Peyer's patch (tissue), 4 donors: ENCODE measurements around the gene BBS4.

Experiments
- POLR2A ChIP-seq, 2 donors: fragments of 450-650 bp; IDR thresholded peaks; one replicate each; pipeline ENCODE4 v1.5.1; 2017; ENCODE audit warnings: antibody characterized with exemption in 2 of 2, mild to moderate bottlenecking in 2 of 2, moderate library complexity in 2 of 2
- TF ChIP-seq, protein P1 (sequence below), 6 experiments: fragments of 450-650 bp in 4 of 6; fragments of 200-600 bp in 2 of 6; sonication (generic) in 1 of 6; IDR thresholded peaks; one replicate each; pipeline ENCODE4 v1.5.1; 2017 to 2019; ENCODE audit warnings: antibody characterized with exemption in 6 of 6, mild to moderate bottlenecking in 3 of 6, moderate library complexity in 1 of 6

GRCh38 chr15:72770673-72771328, 84.8 kb downstream of the BBS4 start:
- TF ChIP-seq, protein P1, sequence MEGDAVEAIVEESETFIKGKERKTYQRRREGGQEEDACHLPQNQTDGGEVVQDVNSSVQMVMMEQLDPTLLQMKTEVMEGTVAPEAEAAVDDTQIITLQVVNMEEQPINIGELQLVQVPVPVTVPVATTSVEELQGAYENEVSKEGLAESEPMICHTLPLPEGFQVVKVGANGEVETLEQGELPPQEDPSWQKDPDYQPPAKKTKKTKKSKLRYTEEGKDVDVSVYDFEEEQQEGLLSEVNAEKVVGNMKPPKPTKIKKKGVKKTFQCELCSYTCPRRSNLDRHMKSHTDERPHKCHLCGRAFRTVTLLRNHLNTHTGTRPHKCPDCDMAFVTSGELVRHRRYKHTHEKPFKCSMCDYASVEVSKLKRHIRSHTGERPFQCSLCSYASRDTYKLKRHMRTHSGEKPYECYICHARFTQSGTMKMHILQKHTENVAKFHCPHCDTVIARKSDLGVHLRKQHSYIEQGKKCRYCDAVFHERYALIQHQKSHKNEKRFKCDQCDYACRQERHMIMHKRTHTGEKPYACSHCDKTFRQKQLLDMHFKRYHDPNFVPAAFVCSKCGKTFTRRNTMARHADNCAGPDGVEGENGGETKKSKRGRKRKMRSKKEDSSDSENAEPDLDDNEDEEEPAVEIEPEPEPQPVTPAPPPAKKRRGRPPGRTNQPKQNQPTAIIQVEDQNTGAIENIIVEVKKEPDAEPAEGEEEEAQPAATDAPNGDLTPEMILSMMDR (IDR thresholded peaks at IDR 0.05) = no peak
- TF ChIP-seq POLR2A (IDR thresholded peaks at IDR 0.05) = no peak
